KOPT-K1 (cell line): ENCODE results near the gene TRIM74.
A peak's percentile ranks its signal among the peaks of the same experiment; 100 is the strongest.
"Not testable (repeated sequence)": the region's sequence is repeated elsewhere in the genome, so short reads cannot be mapped to it uniquely, and the experiment has no call there.

ENCODE experiments used
- H3K27ac ChIP-seq: fragments of 200-600 bp; sonication (generic); 2 replicates; pipeline ENCODE4 v1.5.1; 2016; ENCODE audit warnings: antibody characterized with exemption, mild to moderate bottlenecking, low read depth, low read length; ENCODE audit not compliant: poor library complexity, severe bottlenecking
- H3K36me3 ChIP-seq: fragments of 200-600 bp; sonication (generic); 2 replicates; pipeline ENCODE4 v1.5.1; 2017; ENCODE audit warnings: antibody characterized with exemption, mild to moderate bottlenecking, low read length, moderate library complexity; ENCODE audit not compliant: insufficient read depth
- H3K9me3 ChIP-seq: fragments of 200-600 bp; sonication (generic); 2 replicates; pipeline ENCODE4 v1.5.1; 2017; ENCODE audit warnings: antibody characterized with exemption, low read length, mild to moderate bottlenecking; ENCODE audit not compliant: insufficient read depth, poor library complexity, severe bottlenecking

The TRIM74 gene

GRCh38 chr7:72968980-72969516 lies at the start of gene TRIM74:
TSS of gene TRIM74 (minus strand) at chr7:72969466. CDS start at chr7:72966157, 3,309 bp downstream.
- not testable (repeated sequence) for H3K9me3 ChIP-seq, H3K36me3 ChIP-seq, H3K27ac ChIP-seq

- H3K36me3 ChIP-seq, H3K9me3 ChIP-seq: not testable (repeated sequence)
- peak overlapping the region; percentile 72 for H3K27ac ChIP-seq
Observed at GRCh38 chr7:73006491-73006890, 37.2 kb upstream of the TRIM74 start.

GRCh38 chr7:73005693-73006447 lies 36.6 kb upstream of the TRIM74 start:
- not testable (repeated sequence) for H3K9me3 ChIP-seq, H3K36me3 ChIP-seq
- H3K27ac ChIP-seq, result peak overlapping the region; percentile 88

GRCh38 chr7:73005356-73005692 lies 36.1 kb upstream of the TRIM74 start:
- peak overlapping the region; percentile 88 for H3K27ac ChIP-seq
- H3K9me3 ChIP-seq, H3K36me3 ChIP-seq: not testable (repeated sequence)

GRCh38 chr7:72997887-72998468 lies 28.7 kb upstream of the TRIM74 start:
- not testable (repeated sequence) for H3K9me3 ChIP-seq, H3K27ac ChIP-seq
- H3K36me3 ChIP-seq, result peaks cover 15% of the 10 kb centered on the region

- H3K27ac ChIP-seq, H3K9me3 ChIP-seq: not testable (repeated sequence)
- H3K36me3 ChIP-seq, result peaks cover 15% of the 10 kb centered on the region
Observed at GRCh38 chr7:72997447-72997846, 28.2 kb upstream of the TRIM74 start.

GRCh38 chr7:72995484-72995883 lies 26.2 kb upstream of the TRIM74 start:
- not testable (repeated sequence) for H3K27ac ChIP-seq, H3K36me3 ChIP-seq, H3K9me3 ChIP-seq

GRCh38 chr7:72990146-72990913 lies 21.1 kb upstream of the TRIM74 start:
- not testable (repeated sequence) for H3K36me3 ChIP-seq, H3K27ac ChIP-seq, H3K9me3 ChIP-seq

GRCh38 chr7:72982084-72982483 lies 12.8 kb upstream of the TRIM74 start:
- not testable (repeated sequence) for H3K36me3 ChIP-seq, H3K9me3 ChIP-seq, H3K27ac ChIP-seq

GRCh38 chr7:72980382-72980781 lies 11.1 kb upstream of the TRIM74 start:
- not testable (repeated sequence) for H3K27ac ChIP-seq, H3K36me3 ChIP-seq, H3K9me3 ChIP-seq

GRCh38 chr7:72976434-72976833 lies 7.2 kb upstream of the TRIM74 start:
- not testable (repeated sequence) for H3K27ac ChIP-seq, H3K9me3 ChIP-seq, H3K36me3 ChIP-seq

GRCh38 chr7:72975656-72976286 lies 6.5 kb upstream of the TRIM74 start:
- H3K9me3 ChIP-seq, H3K27ac ChIP-seq, H3K36me3 ChIP-seq: not testable (repeated sequence)

- not testable (repeated sequence) for H3K9me3 ChIP-seq, H3K27ac ChIP-seq, H3K36me3 ChIP-seq
Observed at GRCh38 chr7:72974781-72975180, 5.5 kb upstream of the TRIM74 start.

GRCh38 chr7:72971505-72971904 lies 2.2 kb upstream of the TRIM74 start:
- H3K36me3 ChIP-seq, H3K9me3 ChIP-seq, H3K27ac ChIP-seq: not testable (repeated sequence)

- H3K36me3 ChIP-seq, H3K9me3 ChIP-seq, H3K27ac ChIP-seq: not testable (repeated sequence)
Observed at GRCh38 chr7:72969688-72970087, 422 bp upstream of the TRIM74 start.
